Fibroblast of peridontal ligament (primary cell): ENCODE data around the gene EPN2.
A peak's percentile ranks its signal among the peaks of the same experiment; 100 is the strongest.

Source experiments
- DNase-seq: peaks from one replicate; pipeline ENCODE4 v3.0.0-alpha.2; 2010; ENCODE audit errors: extremely low read depth

EPN2 gene

DNA sequence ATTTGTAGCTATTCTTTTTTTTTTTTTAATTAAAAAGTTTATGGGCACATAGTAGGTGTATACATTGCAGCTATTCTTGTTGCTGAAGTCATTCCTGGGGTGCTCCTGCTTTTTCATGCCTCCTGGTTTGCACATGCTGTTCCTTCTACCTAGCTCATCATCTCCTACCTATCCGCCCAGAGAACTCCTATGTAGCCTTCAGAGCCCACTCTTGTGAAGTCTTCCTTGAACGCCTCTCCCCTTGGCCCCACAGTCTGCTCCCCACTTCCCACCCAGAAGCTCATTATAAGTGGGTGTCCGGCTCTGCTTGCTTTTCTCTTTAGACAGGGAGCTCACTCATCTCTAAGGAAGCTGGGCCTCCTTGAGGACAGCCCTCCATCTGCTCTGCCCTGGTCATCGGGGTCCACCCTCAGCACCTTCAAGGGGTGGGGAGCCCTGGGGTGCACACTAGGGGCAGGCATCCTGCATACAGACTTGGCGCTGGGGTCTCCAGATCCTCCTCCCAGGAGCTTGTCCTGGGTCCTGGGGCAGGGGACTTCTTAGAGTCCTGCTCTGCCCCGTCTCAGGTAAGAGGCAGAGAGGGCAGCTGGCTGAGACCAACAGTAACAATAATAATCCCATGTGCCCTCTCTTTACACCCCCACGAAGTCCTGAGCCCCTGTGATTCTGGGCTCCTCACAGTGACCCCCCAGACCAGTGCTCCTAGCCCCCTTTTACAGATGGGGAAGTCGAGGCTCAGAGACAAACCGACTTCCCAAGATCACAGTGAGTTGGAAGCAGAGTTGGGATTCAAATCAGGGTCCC lies 128.9 kb downstream of the EPN2 start:
- no peak for DNase-seq

GRCh38 chr17:19366637-19366972 lies 129.4 kb downstream of the EPN2 start:
- DNase-seq: no peak

GRCh38 chr17:19368229-19368628 lies 131.1 kb downstream of the EPN2 start:
- no peak for DNase-seq

GRCh38 chr17:19369107-19369778 lies 132.1 kb downstream of the EPN2 start:
- no peak for DNase-seq

- no peak for DNase-seq
These were observed 132.8 kb downstream of the EPN2 start for GRCh38 chr17:19369846-19370492.

DNA sequence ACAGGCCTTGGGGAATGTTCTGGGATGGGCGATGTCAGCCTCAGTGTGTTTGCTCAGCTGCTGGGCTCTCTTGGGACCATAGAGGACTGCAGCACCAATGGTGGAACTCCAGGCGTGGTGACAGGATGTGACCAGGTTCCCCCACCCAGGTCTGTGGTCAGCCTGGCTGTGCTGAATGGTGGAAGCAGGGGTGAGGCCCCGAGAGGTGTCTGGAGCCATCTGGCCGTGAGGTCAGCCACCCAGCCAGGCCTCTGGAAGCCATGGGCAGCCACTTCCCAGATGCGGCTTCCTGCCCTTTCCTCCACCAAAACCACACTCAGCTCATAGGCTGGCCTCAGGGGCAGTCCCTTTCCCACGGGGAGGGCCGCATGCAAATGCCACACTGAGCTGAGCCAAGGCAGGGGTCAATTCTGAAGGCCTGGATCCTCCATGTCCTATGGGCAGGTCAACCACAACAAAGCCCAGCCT lies 133.4 kb downstream of the EPN2 start:
- DNase-seq: no peak

DNA sequence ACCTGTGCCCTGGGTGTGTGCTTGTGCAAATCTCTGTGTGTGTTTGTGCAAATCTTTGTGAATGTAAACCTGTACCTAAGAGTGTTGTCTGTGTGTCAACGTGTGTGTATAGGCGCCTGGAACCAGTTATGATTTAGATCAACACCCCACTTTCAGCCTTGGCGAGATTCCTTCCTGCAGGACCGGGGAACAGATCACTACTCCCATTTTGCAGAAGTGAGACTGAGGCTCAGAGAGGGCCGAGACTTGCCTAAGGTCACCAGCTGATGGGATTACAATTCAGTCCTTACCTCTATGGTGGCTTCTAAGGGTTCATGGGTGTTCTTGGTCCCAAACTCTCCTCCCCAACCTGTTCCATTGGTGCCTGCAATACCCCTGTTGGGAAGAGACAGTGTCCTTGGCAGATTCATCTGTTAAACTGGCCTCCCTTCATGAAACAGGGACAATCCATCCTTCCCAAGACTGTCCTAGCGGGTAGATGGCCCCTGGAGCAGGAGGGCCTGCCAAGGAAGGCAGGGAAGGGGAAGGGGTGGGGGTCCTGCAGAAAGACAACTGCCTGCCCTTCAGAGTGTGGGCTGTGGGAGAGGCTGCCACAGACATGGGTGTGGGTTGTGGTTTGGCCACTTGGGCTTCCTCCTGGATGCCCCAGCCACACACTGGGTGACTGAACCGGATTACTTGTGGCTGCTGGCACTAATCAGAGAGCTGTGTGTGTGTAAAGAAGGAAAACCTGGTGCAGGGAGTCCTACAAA lies 134.3 kb downstream of the EPN2 start:
- no peak for DNase-seq

GRCh38 chr17:19372011-19372370 lies 134.8 kb downstream of the EPN2 start:
- DNase-seq: no peak

DNA sequence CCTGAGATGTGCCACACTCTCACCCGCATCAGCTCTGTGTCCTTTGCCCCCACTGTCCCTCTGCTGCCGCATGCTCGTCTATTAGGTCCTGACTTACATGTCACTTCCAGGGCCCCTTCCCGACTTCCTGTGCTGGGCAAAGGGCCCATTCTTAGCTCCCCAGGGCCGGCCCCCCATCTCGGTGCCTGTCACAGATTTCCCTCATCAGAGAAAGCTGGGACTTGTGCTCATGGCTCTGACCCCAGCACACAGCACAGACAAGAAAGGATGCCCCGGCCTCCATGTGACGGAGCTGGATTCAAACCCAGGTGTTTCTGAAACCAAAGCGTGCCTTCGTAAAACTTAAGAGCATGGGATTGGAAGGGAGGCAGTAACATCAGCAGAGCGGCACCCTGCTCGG lies 135.3 kb downstream of the EPN2 start:
- DNase-seq: no peak

- DNase-seq: no peak
These were observed 135.8 kb downstream of the EPN2 start for GRCh38 chr17:19372866-19373504.

DNA sequence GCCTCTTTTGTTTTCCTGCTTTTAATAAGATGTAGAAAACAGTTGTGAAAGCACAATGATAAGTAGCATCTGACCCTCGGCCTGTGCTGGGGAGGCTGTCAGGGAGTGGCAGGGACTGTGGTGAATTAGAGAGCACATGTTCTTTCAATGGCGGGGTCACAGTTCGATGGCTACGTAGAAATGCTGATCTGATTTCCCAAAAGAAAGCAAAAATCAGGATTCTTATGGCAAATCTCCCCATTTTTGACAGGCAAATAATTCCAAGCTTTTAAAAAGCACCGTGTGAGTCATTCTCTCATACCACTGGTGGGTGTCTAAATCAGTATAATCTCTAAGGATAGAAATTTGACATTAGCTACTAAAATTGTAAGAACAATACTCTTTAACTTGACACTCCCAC lies 137.0 kb downstream of the EPN2 start:
- no peak for DNase-seq

GRCh38 chr17:19375732-19376131 lies 138.6 kb downstream of the EPN2 start:
- no peak for DNase-seq

- no peak for DNase-seq
These were observed 139.6 kb downstream of the EPN2 start for GRCh38 chr17:19376811-19377210.

DNA sequence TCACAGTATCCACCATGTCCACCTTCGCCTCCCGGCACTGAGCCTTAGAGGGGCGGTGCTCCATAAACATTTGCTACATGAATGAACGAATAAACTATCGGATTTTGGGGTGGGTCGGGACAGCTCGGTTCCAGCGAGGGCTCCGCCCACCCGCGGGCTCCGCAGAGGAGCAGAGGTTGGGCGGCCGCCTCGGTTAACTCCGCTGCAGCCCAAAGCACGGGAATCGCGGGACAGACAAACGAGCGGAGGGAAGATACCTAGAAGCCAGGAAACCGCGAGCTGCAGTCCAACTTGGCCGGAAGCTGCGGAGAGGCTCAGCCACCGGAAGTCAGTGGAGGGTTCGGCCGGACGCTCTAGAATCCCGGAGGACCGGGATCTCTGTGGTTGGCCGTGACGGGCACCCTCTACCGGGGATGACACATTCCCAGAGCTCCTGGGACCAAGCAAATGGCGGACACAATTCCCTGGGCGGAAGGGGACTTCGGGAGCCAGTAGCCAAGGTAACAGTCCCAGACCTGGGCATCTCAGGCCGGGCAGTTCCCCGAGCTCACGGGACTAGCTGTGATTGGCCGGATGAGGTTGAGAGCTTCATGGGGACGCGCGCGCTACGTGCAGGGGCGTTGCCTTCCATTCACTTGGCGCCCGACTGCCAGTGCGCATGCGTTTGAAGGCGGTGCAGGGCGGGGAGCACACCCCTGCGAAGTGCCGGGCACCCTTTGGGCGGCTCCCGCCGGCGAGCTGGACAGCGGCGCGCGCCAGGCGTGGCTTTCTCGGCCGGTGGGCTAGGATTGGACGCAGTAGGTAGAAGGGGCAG lies 140.6 kb downstream of the EPN2 start:
- peak; percentile 97 for DNase-seq

DNA sequence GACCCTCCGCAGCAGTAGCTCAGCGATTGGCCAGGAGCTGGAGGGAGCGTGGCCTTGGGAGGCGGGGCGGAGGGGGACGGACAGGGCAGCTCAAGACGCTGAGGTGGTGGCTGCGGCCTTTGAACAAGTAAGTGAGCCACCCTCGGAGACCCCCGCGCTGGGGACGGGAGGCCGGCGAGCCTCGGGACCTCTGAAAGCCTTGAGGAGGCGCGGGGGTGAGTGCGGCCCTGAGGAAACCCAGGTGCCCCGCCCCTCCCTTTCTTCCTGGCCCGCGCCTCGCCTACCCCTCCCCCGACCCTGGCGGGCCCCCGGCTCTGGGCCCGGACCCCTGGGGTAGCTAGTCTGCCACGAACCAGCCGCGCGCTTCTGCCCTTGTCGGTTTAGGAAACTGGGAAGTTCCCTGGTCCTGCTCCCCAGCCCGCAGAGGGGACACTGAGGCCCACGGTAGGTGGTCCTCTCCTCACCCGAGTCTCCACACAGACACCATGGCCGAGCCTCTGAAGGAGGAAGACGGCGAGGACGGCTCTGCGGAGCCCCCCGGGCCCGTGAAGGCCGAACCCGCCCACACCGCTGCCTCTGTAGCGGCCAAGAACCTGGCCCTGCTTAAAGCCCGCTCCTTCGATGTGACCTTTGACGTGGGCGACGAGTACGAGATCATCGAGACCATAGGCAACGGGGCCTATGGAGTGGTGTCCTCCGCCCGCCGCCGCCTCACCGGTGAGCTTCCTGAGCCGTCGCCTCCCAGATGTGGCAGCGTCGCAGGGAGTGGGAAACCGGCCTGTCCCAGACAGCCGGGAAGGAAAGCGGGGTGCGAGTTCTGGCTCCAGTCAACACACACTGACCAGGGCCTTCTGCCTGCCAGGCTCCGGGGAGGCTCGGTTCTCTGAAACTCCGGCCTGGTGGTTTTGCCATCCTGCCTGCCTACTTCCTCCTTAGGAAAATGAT lies 141.5 kb downstream of the EPN2 start, which contains the start of gene MAPK7:
TSS of gene MAPK7 (plus strand) at position 83 of the 945 bp plus-strand sequence. CDS start at position 486, 403 bp downstream.
- DNase-seq: no peak

- DNase-seq: no peak
These were observed 142.3 kb downstream of the EPN2 start for GRCh38 chr17:19379361-19380065.

GRCh38 chr17:19380481-19381301 lies 143.5 kb downstream of the EPN2 start:
- no peak for DNase-seq

DNA sequence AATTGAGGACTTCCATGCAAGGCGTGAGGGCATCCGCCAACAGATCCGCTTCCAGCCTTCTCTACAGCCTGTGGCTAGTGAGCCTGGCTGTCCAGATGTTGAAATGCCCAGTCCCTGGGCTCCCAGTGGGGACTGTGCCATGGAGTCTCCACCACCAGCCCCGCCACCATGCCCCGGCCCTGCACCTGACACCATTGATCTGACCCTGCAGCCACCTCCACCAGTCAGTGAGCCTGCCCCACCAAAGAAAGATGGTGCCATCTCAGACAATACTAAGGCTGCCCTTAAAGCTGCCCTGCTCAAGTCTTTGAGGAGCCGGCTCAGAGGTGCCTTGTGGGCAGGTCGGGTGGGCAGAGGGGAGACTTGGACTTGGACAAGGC lies 144.2 kb downstream of the EPN2 start:
- DNase-seq: no peak
